Activated CD4-positive, alpha-beta T cell treated with anti-CD3 and anti-CD28 coated beads, Interleukin-2, amount 10 ng/mL, durations not matched to agents 7 days and 5 days (primary cell): Measurements from ENCODE around the gene ACAA2. TPM values are rescaled to one million over a fixed set of nuclear protein-coding genes. Genes with fewer than 3 reads are reported as not detected.
"Not testable (repeated sequence)": the region's sequence is repeated elsewhere in the genome, so short reads cannot be mapped to it uniquely, and the experiment has no call there.

ENCODE experiments used
- CTCF ChIA-PET: fragments of 350-600 bp; sonication (Branson Sonifier 250); formaldehyde crosslinking; loops from one replicate; lab custom pipeline; 2021; ENCODE audit warnings: antibody characterized with exemption; lab: Charles Lee
- POLR2A ChIA-PET: fragments of 350-600 bp; sonication (Branson Sonifier 250); formaldehyde crosslinking; loops from one replicate; lab custom pipeline; 2021; ENCODE audit warnings: antibody characterized with exemption; lab: Charles Lee
- DNase-seq: peaks from one replicate; pipeline ENCODE4 v3.0.0-alpha.2; 2020
- H3K27ac Mint-ChIP-seq: one replicate; pipeline ENCODE4 v1.8.0; 2021; ENCODE audit warnings: mild to moderate bottlenecking, moderate library complexity, mixed read lengths
- H3K27me3 Mint-ChIP-seq: one replicate; pipeline ENCODE4 v1.8.0; 2021; ENCODE audit warnings: mixed read lengths
- H3K36me3 Mint-ChIP-seq: one replicate; pipeline ENCODE4 v1.8.0; 2021; ENCODE audit warnings: low read depth, mixed read lengths
- H3K4me1 Mint-ChIP-seq: one replicate; pipeline ENCODE4 v1.8.0; 2021; ENCODE audit warnings: mixed read lengths
- H3K4me3 Mint-ChIP-seq: one replicate; pipeline ENCODE4 v1.8.0; 2021; ENCODE audit warnings: mild to moderate bottlenecking, moderate library complexity, mixed read lengths
- H3K9me3 Mint-ChIP-seq: one replicate; pipeline ENCODE4 v1.8.0; 2021; ENCODE audit warnings: mixed read lengths
- total RNA-seq, 2 experiments: library from RNA; stranded (reverse); gene quantifications; one replicate each; pipeline ENCODE4 v1.2.3, GENCODE V29; 2021

The ACAA2 gene
- total RNA-seq, 2 experiments from 2014 or later = 88.3 to 91.2 TPM

- POLR2A ChIA-PET = no interaction called here
- H3K27ac Mint-ChIP-seq = peak overlapping the region; percentile 94
Observed at GRCh38 chr18:49819823-49820671, 6.7 kb upstream of the ACAA2 start.

GRCh38 chr18:49819071-49819662, 5.8 kb upstream of the ACAA2 start:
- Mint-ChIP-seq H3K9me3 (peaks cover 6% of the 10 kb centered on the region), H3K36me3 (peaks cover 51% of the 10 kb centered on the region), H3K27ac (peak overlapping the region; percentile 94), H3K4me1 (peaks cover 78% of the 10 kb centered on the region), H3K4me3 (peak overlapping the region; percentile 63), H3K27me3 (no peaks in the 10 kb centered on the region)
- no peak for DNase-seq
- CTCF ChIA-PET = interaction anchor here (0.6 to 1.1 kb wide), 2 partner anchors 30 to 358 kb away, joined by 3 read pairs; partner anchors contain the start of gene DYM
- POLR2A ChIA-PET = no interaction called here

More at GRCh38 chr18:49819823-49820671, 6.7 kb upstream of the ACAA2 start:
- peak; percentile 77 for DNase-seq
- peaks cover 9% of the 10 kb centered on the region for H3K9me3 Mint-ChIP-seq
- no peaks in the 10 kb centered on the region for H3K27me3 Mint-ChIP-seq
- CTCF ChIA-PET = interaction anchor here (0.6 to 1.5 kb wide), 3 partner anchors 31 to 359 kb away, joined by 3 to 4 read pairs (median 3); partner anchors contain the start of gene DYM
- H3K4me3 Mint-ChIP-seq = peak overlapping the region; percentile 63
- H3K4me1 Mint-ChIP-seq = peaks cover 73% of the 10 kb centered on the region
- peaks cover 47% of the 10 kb centered on the region for H3K36me3 Mint-ChIP-seq

- CTCF ChIA-PET = interaction anchor here (0.6 kb wide), 1 partner anchor 1213 kb away, joined by 3 read pairs; no protein-coding TSS in a partner anchor
- Mint-ChIP-seq H3K4me3 (no peak overlapping the region), H3K36me3 (peaks cover 48% of the 10 kb centered on the region)
Observed at GRCh38 chr18:49817947-49818346, 4.6 kb upstream of the ACAA2 start.

GRCh38 chr18:49815927-49816326, 2.6 kb upstream of the ACAA2 start:
- Mint-ChIP-seq H3K4me3 (peak overlapping the region; percentile 97), H3K27ac (no peak overlapping the region), H3K9me3 (peaks cover 3% of the 10 kb centered on the region), H3K36me3 (peaks cover 50% of the 10 kb centered on the region), H3K27me3 (no peaks in the 10 kb centered on the region), H3K4me1 (peaks cover 78% of the 10 kb centered on the region)
- no peak for DNase-seq
- ChIA-PET POLR2A (no interaction called here), CTCF (interaction anchor here (0.6 kb wide), 1 partner anchor 164 kb away, joined by 3 read pairs; no protein-coding TSS in a partner anchor)

More at GRCh38 chr18:49817947-49818346, 4.6 kb upstream of the ACAA2 start:
- Mint-ChIP-seq H3K4me1 (peaks cover 79% of the 10 kb centered on the region), H3K27me3 (no peaks in the 10 kb centered on the region), H3K9me3 (peaks cover 6% of the 10 kb centered on the region), H3K27ac (peak overlapping the region; percentile 32)
- POLR2A ChIA-PET = no interaction called here
- no peak for DNase-seq

GRCh38 chr18:49814147-49814499, 790 bp upstream of the ACAA2 start:
- POLR2A ChIA-PET = no interaction called here
- peaks cover 59% of the 10 kb centered on the region for H3K36me3 Mint-ChIP-seq
- peak overlapping the region; percentile 99 for H3K27ac Mint-ChIP-seq
- peaks cover 64% of the 10 kb centered on the region for H3K4me1 Mint-ChIP-seq
- no peaks in the 10 kb centered on the region for H3K27me3 Mint-ChIP-seq
- peak; percentile 61 for DNase-seq
- CTCF ChIA-PET = no interaction called here
- peaks cover 10% of the 10 kb centered on the region for H3K9me3 Mint-ChIP-seq
- peak overlapping the region; percentile 97 for H3K4me3 Mint-ChIP-seq

- ChIA-PET CTCF (no interaction called here), POLR2A (no interaction called here)
- peaks cover 14% of the 10 kb centered on the region for H3K9me3 Mint-ChIP-seq
- peaks cover 63% of the 10 kb centered on the region for H3K36me3 Mint-ChIP-seq
- H3K4me1 Mint-ChIP-seq = peaks cover 56% of the 10 kb centered on the region
- DNase-seq = no peak
- no peaks in the 10 kb centered on the region for H3K27me3 Mint-ChIP-seq
- peak overlapping the region; percentile 97 for H3K4me3 Mint-ChIP-seq
- H3K27ac Mint-ChIP-seq = peak overlapping the region; percentile 99
Observed at GRCh38 chr18:49813069-49813318, 339 bp downstream of the ACAA2 start.

GRCh38 chr18:49812286-49813068, 856 bp downstream of the ACAA2 start:
- H3K27me3 Mint-ChIP-seq = no peaks in the 10 kb centered on the region
- DNase-seq = no peak
- peaks cover 14% of the 10 kb centered on the region for H3K9me3 Mint-ChIP-seq
- H3K4me1 Mint-ChIP-seq = peaks cover 51% of the 10 kb centered on the region
- POLR2A ChIA-PET = no interaction called here
- peak overlapping the region; percentile 99 for H3K27ac Mint-ChIP-seq
- H3K36me3 Mint-ChIP-seq = peaks cover 63% of the 10 kb centered on the region
- CTCF ChIA-PET = interaction anchor here (1.2 kb wide), 1 partner anchor 327 kb away, joined by 3 read pairs; no protein-coding TSS in a partner anchor
- H3K4me3 Mint-ChIP-seq = peak overlapping the region; percentile 97

GRCh38 chr18:49811151-49811938, 2.0 kb downstream of the ACAA2 start:
- ChIA-PET CTCF (interaction anchor here (1.2 to 1.6 kb wide), 2 partner anchors 22 to 325 kb away, joined by 3 to 4 read pairs; no protein-coding TSS in a partner anchor), POLR2A (no interaction called here)
- H3K27me3 Mint-ChIP-seq = no peaks in the 10 kb centered on the region
- H3K4me3 Mint-ChIP-seq = peak overlapping the region; percentile 97
- peaks cover 67% of the 10 kb centered on the region for H3K36me3 Mint-ChIP-seq
- H3K4me1 Mint-ChIP-seq = peaks cover 43% of the 10 kb centered on the region
- H3K27ac Mint-ChIP-seq = no peak overlapping the region
- DNase-seq = no peak
- peaks cover 14% of the 10 kb centered on the region for H3K9me3 Mint-ChIP-seq

GRCh38 chr18:49808553-49809191, 4.7 kb downstream of the ACAA2 start:
- DNase-seq, H3K4me3 Mint-ChIP-seq, H3K27ac Mint-ChIP-seq, POLR2A ChIA-PET, H3K27me3 Mint-ChIP-seq: not testable (repeated sequence)
- Mint-ChIP-seq H3K36me3 (peaks cover 54% of the 10 kb centered on the region), H3K9me3 (peaks cover 14% of the 10 kb centered on the region), H3K4me1 (peaks cover 25% of the 10 kb centered on the region)
- CTCF ChIA-PET = interaction anchor here (0.9 kb wide), 1 partner anchor 26 kb away, joined by 3 read pairs; no protein-coding TSS in a partner anchor

GRCh38 chr18:49804096-49804495, 9.2 kb downstream of the ACAA2 start:
- Mint-ChIP-seq H3K4me3 (no peak overlapping the region), H3K27ac (no peak overlapping the region), H3K9me3 (peaks cover 7% of the 10 kb centered on the region), H3K36me3 (peaks cover 58% of the 10 kb centered on the region), H3K4me1 (peaks cover 3% of the 10 kb centered on the region), H3K27me3 (no peaks in the 10 kb centered on the region)
- no peak for DNase-seq
- ChIA-PET CTCF (interaction anchor here (0.7 kb wide), 1 partner anchor 35 kb away, joined by 4 read pairs; no protein-coding TSS in a partner anchor), POLR2A (no interaction called here)

- DNase-seq = no peak
- ChIA-PET CTCF (no interaction called here), POLR2A (no interaction called here)
- Mint-ChIP-seq H3K27me3 (no peaks in the 10 kb centered on the region), H3K36me3 (peaks cover 53% of the 10 kb centered on the region), H3K4me3 (no peak overlapping the region), H3K27ac (no peak overlapping the region), H3K9me3 (no peaks in the 10 kb centered on the region), H3K4me1 (peaks cover 2% of the 10 kb centered on the region)
Observed at GRCh38 chr18:49802623-49803022, 10.7 kb downstream of the ACAA2 start.
